NCI-H1092 treated with DMSO at 0.1 percent for 48 hours (cell line): ENCODE measurements around the gene NUDT1.

Experiments
- DNase-seq: peaks from one replicate; lab custom pipeline; 2025; lab: John Stamatoyannopoulos, UW

Gene NUDT1

GRCh38 chr7:2241580-2242540 is at the start of gene NUDT1, which contains the start of gene MRM2:
Gene NUDT1, plus strand, starts transcription at chr7:2242226. Its CDS starts 2,349 bp downstream, at chr7:2244575.
Gene MRM2, minus strand, starts transcription at chr7:2242205. Its CDS starts 36 bp downstream, at chr7:2242169.
- peak; percentile 86 for DNase-seq

- DNase-seq: peak; percentile 24
Measured at GRCh38 chr7:2192831-2193534, 49.0 kb upstream of the NUDT1 start.

GRCh38 chr7:2193575-2194305 is 48.3 kb upstream of the NUDT1 start:
- DNase-seq: no peak

GRCh38 chr7:2195400-2196246 is 46.4 kb upstream of the NUDT1 start:
- DNase-seq: peak; percentile 50

- peak; percentile 79 for DNase-seq
Measured at GRCh38 chr7:2196381-2197378, 45.3 kb upstream of the NUDT1 start.

GRCh38 chr7:2197436-2198155 is 44.4 kb upstream of the NUDT1 start:
- DNase-seq: no peak

GRCh38 chr7:2198206-2198605 is 43.8 kb upstream of the NUDT1 start:
- peak; percentile 84 for DNase-seq

GRCh38 chr7:2198760-2199159 is 43.3 kb upstream of the NUDT1 start:
- DNase-seq: no peak

- no peak for DNase-seq
Measured at GRCh38 chr7:2199528-2199927, 42.5 kb upstream of the NUDT1 start.

GRCh38 chr7:2199956-2200583 is 42.0 kb upstream of the NUDT1 start:
- no peak for DNase-seq

- no peak for DNase-seq
Measured at GRCh38 chr7:2200584-2200980, 41.4 kb upstream of the NUDT1 start.

GRCh38 chr7:2201128-2201527 is 40.9 kb upstream of the NUDT1 start:
- DNase-seq: no peak

GRCh38 chr7:2201686-2202360 is 40.2 kb upstream of the NUDT1 start:
- no peak for DNase-seq

- DNase-seq: no peak
Measured at GRCh38 chr7:2202361-2202761, 39.7 kb upstream of the NUDT1 start.

GRCh38 chr7:2202901-2203765 is 38.9 kb upstream of the NUDT1 start:
- DNase-seq: no peak

- no peak for DNase-seq
Measured at GRCh38 chr7:2203766-2204300, 38.2 kb upstream of the NUDT1 start.

- DNase-seq: no peak
Measured at GRCh38 chr7:2204446-2204845, 37.6 kb upstream of the NUDT1 start.
